Endothelial cell of umbilical vein (primary cell): ENCODE measurements around the gene NDUFS3. TPM values are rescaled to one million over a fixed set of nuclear protein-coding genes. Genes with fewer than 3 reads are reported as not detected.
A peak's percentile ranks its signal among the peaks of the same experiment; 100 is the strongest.

Experiments
- BruUV-seq: library from RNA; stranded (reverse); fragments of 400-500 nt; replicated peaks from 2 replicates; lab custom pipeline; 2021; lab: Mats Ljungman, UMichigan
- CTCF ChIA-PET: fragments of 300-600, 350-600 bp; sonication (Branson Sonifier 250); formaldehyde crosslinking; loops from one replicate; lab custom pipeline; 2021; ENCODE audit warnings: antibody characterized with exemption, inconsistent platforms; lab: Charles Lee
- POLR2A ChIA-PET: fragments of 300-600, 350-600 bp; sonication (Branson Sonifier 250); formaldehyde crosslinking; loops from one replicate; lab custom pipeline; 2021; ENCODE audit warnings: antibody characterized with exemption, inconsistent platforms; lab: Charles Lee
- DNase-seq: peaks from one replicate; pipeline ENCODE4 v3.0.0-alpha.2; 2011; ENCODE audit warnings: low read depth, low spot score
- FAIRE-seq: peaks from 2 replicates; lab custom pipeline; 2011; peaks lifted over from hg19 to GRCh38; lab: Jason Lieb, UNC
- H2AFZ ChIP-seq: 2 replicates; pipeline ENCODE4 v1.6.0; 2012; ENCODE audit warnings: low read depth, low read length, control low read depth, inconsistent platforms
- H3K27ac ChIP-seq: 2 replicates; pipeline ENCODE4 v1.5.1; 2011; ENCODE audit warnings: low read depth, mild to moderate bottlenecking, control low read depth, low read length, moderate library complexity; ENCODE audit not compliant: insufficient read depth
- H3K27me3 ChIP-seq, 2 experiments: 2 replicates each; pipeline versions ENCODE4 v1.6.0 to v1.6.1; 2011; ENCODE audit warnings: low read length in 2 of 2, mixed read lengths in 1 of 2; ENCODE audit not compliant: control insufficient read depth in 2 of 2, insufficient read depth in 2 of 2
- H3K36me3 ChIP-seq, 2 experiments: 2 replicates in 1 of 2; 3 replicates in 1 of 2; pipeline ENCODE4 v1.5.1; 2011; ENCODE audit warnings: low read length in 2 of 2, mild to moderate bottlenecking in 1 of 2, moderate library complexity in 1 of 2; ENCODE audit not compliant: control insufficient read depth in 2 of 2, insufficient read depth in 2 of 2; ENCODE audit errors: extremely low read depth in 1 of 2
- H3K4me1 ChIP-seq: 3 replicates; pipeline ENCODE4 v1.5.1; 2011; ENCODE audit warnings: mild to moderate bottlenecking, low read length; ENCODE audit not compliant: control insufficient read depth, insufficient read depth; ENCODE audit errors: extremely low read depth
- H3K4me2 ChIP-seq: 2 replicates; pipeline ENCODE4 v1.6.1; 2011; ENCODE audit warnings: low read length, control low read depth, mixed read lengths; ENCODE audit not compliant: insufficient read depth
- H3K4me3 ChIP-seq, 3 experiments: fragments of 200-600 bp in 1 of 3; sonication (generic), shearing (Covaris generic) in 1 of 3; replicated peaks in 1 of 3; 2 replicates each; pipeline ENCODE4 v1.5.1; 2011 to 2016; ENCODE audit warnings: control low read depth in 3 of 3, low read length in 3 of 3, mild to moderate bottlenecking in 2 of 3, inconsistent platforms in 1 of 3, low read depth in 1 of 3, moderate library complexity in 1 of 3; ENCODE audit not compliant: insufficient read depth in 1 of 3
- H3K79me2 ChIP-seq: 2 replicates; pipeline ENCODE4 v1.6.0; 2012; ENCODE audit warnings: low read length, inconsistent platforms; ENCODE audit not compliant: control insufficient read depth, insufficient read depth
- H3K9ac ChIP-seq: replicated peaks from 2 replicates; pipeline ENCODE3; 2011; ENCODE audit warnings: low read length, control low read depth; ENCODE audit not compliant: insufficient read depth; ENCODE audit errors: extremely low read depth
- H3K9me1 ChIP-seq: replicated peaks from 3 replicates; pipeline ENCODE4 v1.6.0; 2011; ENCODE audit warnings: mild to moderate bottlenecking, low read length; ENCODE audit not compliant: control insufficient read depth, insufficient read depth; ENCODE audit errors: extremely low read depth
- H3K9me3 ChIP-seq: replicated peaks from 2 replicates; pipeline ENCODE4 v1.5.1; 2012; ENCODE audit warnings: low read length, inconsistent platforms; ENCODE audit not compliant: control insufficient read depth, insufficient read depth
- H4K20me1 ChIP-seq: replicated peaks from 2 replicates; pipeline ENCODE3; 2011; ENCODE audit warnings: mild to moderate bottlenecking, low read length; ENCODE audit not compliant: control insufficient read depth, insufficient read depth; ENCODE audit errors: extremely low read depth
- CTCF ChIP-seq, 2 donors: IDR thresholded peaks; 1 replicate in 1 of 2; 2 replicates in 1 of 2; pipeline ENCODE4 v1.5.1; 2011; ENCODE audit warnings: low read length in 2 of 2, mild to moderate bottlenecking in 2 of 2, moderate library complexity in 2 of 2, control low read depth in 1 of 2, inconsistent platforms in 1 of 2, low read depth in 1 of 2; ENCODE audit not compliant: insufficient read depth in 1 of 2; ENCODE audit errors: extremely low read depth in 1 of 2
- FOS ChIP-seq: IDR thresholded peaks from 2 replicates; pipeline ENCODE4 v1.6.1; 2011; ENCODE audit warnings: mild to moderate bottlenecking, low read length, moderate library complexity, borderline replicate concordance; ENCODE audit not compliant: insufficient read depth
- GATA2 ChIP-seq: IDR thresholded peaks from 2 replicates; pipeline ENCODE4 v1.7.0; 2011; ENCODE audit warnings: low read depth, mild to moderate bottlenecking, moderate library complexity, mixed read lengths, low read length; ENCODE audit not compliant: insufficient read length, insufficient read depth
- MAX ChIP-seq: IDR thresholded peaks from 2 replicates; pipeline ENCODE4 v1.6.1; 2011; ENCODE audit not compliant: insufficient read depth, insufficient read length
- POLR2A ChIP-seq: IDR thresholded peaks from 2 replicates; pipeline ENCODE4 v1.6.1; 2012; ENCODE audit warnings: low read depth, mild to moderate bottlenecking, control low read depth, low read length
- POLR2AphosphoS5 ChIP-seq: IDR thresholded peaks from 2 replicates; pipeline ENCODE4 v1.6.1; 2012; ENCODE audit warnings: low read depth, mild to moderate bottlenecking, control low read depth, low read length, moderate library complexity; ENCODE audit not compliant: insufficient read depth
- dilution Hi-C: fragments of 300-500 bp; cut with MboI; formaldehyde crosslinking; loops from one replicate; pipeline ENCODE4 v1.15.0; 2019; ENCODE audit warnings: low sequenced_read_pairs; ENCODE audit not compliant: extremely low pct_ligation_motif_present
- intact Hi-C: fragments of 100-400 bp; cut with micrococcal nuclease; formaldehyde crosslinking; loops from one replicate; pipeline ENCODE4 v1.10.0; 2022
- polyA plus RNA-seq, 4 experiments: library from polyadenylated mRNA; depleted of rRNA in 3 of 4; stranded (reverse) in 3 of 4; unstranded in 1 of 4; fragments of >200 nt; gene quantifications; 2 replicates each; pipeline versions ENCODE4 v1.2.1 to v1.2.3, GENCODE V29; 2011 to 2012; ENCODE audit warnings: missing spikeins in 1 of 4
- total RNA-seq: library from RNA; stranded (reverse); gene quantifications from 2 replicates; pipeline ENCODE4 v1.2.3, GENCODE V29; 2021

NDUFS3 gene
- total and polyA plus RNA-seq, 2 donors (not counting 3 experiments of a cell fraction or from before 2014, with no cell fraction given), result 99.7 to 169 TPM

- H3K79me2 ChIP-seq, result no peaks in the 10 kb centered on the region
- no peak overlapping the region for H3K9ac ChIP-seq
- H3K9me3 ChIP-seq, result no peaks in the 10 kb centered on the region
- FAIRE-seq (no peak), DNase-seq (no peak)
- no TSS peak for BruUV-seq
- peaks cover 10% of the 10 kb centered on the region for H3K4me1 ChIP-seq
- intact Hi-C loops, result no loop called here
- no peak overlapping the region for H3K27ac ChIP-seq
- peak overlapping the region in 1 of 3 experiments; percentile 32 for H3K4me3 ChIP-seq
- H4K20me1 ChIP-seq, result no peaks in the 10 kb centered on the region
- no peak overlapping the region for H3K4me2 ChIP-seq
- CTCF ChIA-PET, result no interaction called here
- peaks cover 15 to 20% of the 10 kb centered on the region in 2 experiments for H3K27me3 ChIP-seq
- no peak for TF ChIP-seq MAX
- TF ChIP-seq CTCF (IDR thresholded peaks at IDR 0.05; ENCODE audit: extremely low read depth in 1 of 2, insufficient read depth in 1 of 2, low read depth in 1 of 2, low read length in 2 of 2), result no peak
- TF ChIP-seq POLR2A, result no peak
- no peak for TF ChIP-seq FOS
- no peak for TF ChIP-seq GATA2
- TF ChIP-seq POLR2AphosphoS5, result no peak
- dilution Hi-C loops, result no loop called here
- POLR2A ChIA-PET, result no interaction called here
- H2AFZ ChIP-seq, result peak overlapping the region; percentile 95
- peaks cover 0 to under 1% of the 10 kb centered on the region in 2 experiments for H3K36me3 ChIP-seq
- H3K9me1 ChIP-seq, result no peaks in the 10 kb centered on the region
Observed at GRCh38 chr11:47589118-47589517, 10.2 kb downstream of the NDUFS3 start.
